Gastrocnemius medialis (tissue), 4 donors: ENCODE results near the gene TCF12.

Source experiments
- CTCF ChIP-seq, 5 experiments: fragments of 450-650 bp in 3 of 5; fragments of 200-600 bp in 2 of 5; sonication (generic) in 2 of 5; IDR thresholded peaks in 4 of 5; conservative IDR thresholded peaks in 1 of 5; 1 replicate in 4 of 5; 2 replicates in 1 of 5; pipeline ENCODE4 v1.5.1; 2016 to 2019; ENCODE audit warnings: antibody characterized with exemption in 5 of 5, mild to moderate bottlenecking in 3 of 5, moderate library complexity in 3 of 5
- POLR2A ChIP-seq, 2 donors: fragments of 450-650 bp; IDR thresholded peaks; one replicate each; pipeline ENCODE4 v1.6.1; 2017; ENCODE audit warnings: antibody characterized with exemption in 2 of 2, mild to moderate bottlenecking in 2 of 2, moderate library complexity in 2 of 2

DNA sequence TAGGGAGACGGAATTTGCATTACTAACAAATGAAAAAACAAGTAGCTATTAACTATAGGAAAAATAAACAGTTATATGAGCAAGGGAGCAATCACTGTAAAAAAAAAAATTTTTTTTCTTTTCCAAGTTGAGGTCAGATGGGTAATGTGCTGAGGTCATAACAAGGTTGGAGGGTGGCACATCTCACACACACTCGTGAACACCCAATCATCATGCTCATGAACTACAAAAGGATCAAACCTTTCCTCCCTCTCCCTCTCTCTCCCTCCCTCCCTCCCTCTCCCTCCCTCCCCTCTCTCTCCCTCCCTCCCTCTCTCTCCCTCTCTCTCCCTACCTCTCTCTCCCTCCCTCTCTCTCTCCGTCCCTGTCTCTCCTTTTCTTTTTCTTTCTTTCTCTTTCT is 360.0 kb downstream of the TCF12 start:
- TF ChIP-seq CTCF (IDR thresholded peaks at IDR 0.05 in 4 of 5, conservative IDR thresholded peaks at IDR 0.05 in 1 of 5), result no peak
- TF ChIP-seq POLR2A (IDR thresholded peaks at IDR 0.05), result no peak
